ENCODE results near the gene GPR146.

Gene GPR146, protein sequence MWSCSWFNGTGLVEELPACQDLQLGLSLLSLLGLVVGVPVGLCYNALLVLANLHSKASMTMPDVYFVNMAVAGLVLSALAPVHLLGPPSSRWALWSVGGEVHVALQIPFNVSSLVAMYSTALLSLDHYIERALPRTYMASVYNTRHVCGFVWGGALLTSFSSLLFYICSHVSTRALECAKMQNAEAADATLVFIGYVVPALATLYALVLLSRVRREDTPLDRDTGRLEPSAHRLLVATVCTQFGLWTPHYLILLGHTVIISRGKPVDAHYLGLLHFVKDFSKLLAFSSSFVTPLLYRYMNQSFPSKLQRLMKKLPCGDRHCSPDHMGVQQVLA

GRCh38 chr7:1044189-1045068, at the start of gene GPR146:
TSS of gene GPR146 (plus strand) at chr7:1044546. CDS start at chr7:1057516, 12,970 bp downstream.
- peak; percentile 93 for ATAC-seq
- no peak for TF ChIP-seq ZNF565 (CRISPR knock-in tag; conservative IDR thresholded peaks at IDR 0.05; ENCODE audit: low read depth)
- no peak for TF ChIP-seq CREB5 (CRISPR knock-in tag; IDR thresholded peaks at IDR 0.05; ENCODE audit: low read depth)
- no peak for TF ChIP-seq TOX (CRISPR knock-in tag; IDR thresholded peaks at IDR 0.05; ENCODE audit: borderline replicate concordance)
- TF ChIP-seq ZNF70 (CRISPR knock-in tag; IDR thresholded peaks at IDR 0.05), result no peak
- TF ChIP-seq OSR1 (CRISPR knock-in tag; IDR thresholded peaks at IDR 0.05), result no peak
- TF ChIP-seq CSDC2 (CRISPR knock-in tag; IDR thresholded peaks at IDR 0.05), result no peak
- TF ChIP-seq SNAI2 (CRISPR knock-in tag; IDR thresholded peaks at IDR 0.05), result no peak
- TF ChIP-seq ZFP30 (CRISPR knock-in tag; IDR thresholded peaks at IDR 0.05), result no peak
- TF ChIP-seq PPARA (CRISPR knock-in tag; IDR thresholded peaks at IDR 0.05; ENCODE audit: borderline replicate concordance), result no peak
- TF ChIP-seq, protein P1, sequence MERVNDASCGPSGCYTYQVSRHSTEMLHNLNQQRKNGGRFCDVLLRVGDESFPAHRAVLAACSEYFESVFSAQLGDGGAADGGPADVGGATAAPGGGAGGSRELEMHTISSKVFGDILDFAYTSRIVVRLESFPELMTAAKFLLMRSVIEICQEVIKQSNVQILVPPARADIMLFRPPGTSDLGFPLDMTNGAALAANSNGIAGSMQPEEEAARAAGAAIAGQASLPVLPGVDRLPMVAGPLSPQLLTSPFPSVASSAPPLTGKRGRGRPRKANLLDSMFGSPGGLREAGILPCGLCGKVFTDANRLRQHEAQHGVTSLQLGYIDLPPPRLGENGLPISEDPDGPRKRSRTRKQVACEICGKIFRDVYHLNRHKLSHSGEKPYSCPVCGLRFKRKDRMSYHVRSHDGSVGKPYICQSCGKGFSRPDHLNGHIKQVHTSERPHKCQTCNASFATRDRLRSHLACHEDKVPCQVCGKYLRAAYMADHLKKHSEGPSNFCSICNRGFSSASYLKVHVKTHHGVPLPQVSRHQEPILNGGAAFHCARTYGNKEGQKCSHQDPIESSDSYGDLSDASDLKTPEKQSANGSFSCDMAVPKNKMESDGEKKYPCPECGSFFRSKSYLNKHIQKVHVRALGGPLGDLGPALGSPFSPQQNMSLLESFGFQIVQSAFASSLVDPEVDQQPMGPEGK (CRISPR knock-in tag; IDR thresholded peaks at IDR 0.05; ENCODE audit: borderline replicate concordance), result no peak
- TF ChIP-seq RARB (CRISPR knock-in tag; IDR thresholded peaks at IDR 0.05), result no peak
- no peak for TF ChIP-seq ARNTL (CRISPR knock-in tag; IDR thresholded peaks at IDR 0.05; ENCODE audit: borderline replicate concordance, low read depth)
- TF ChIP-seq, protein P2, sequence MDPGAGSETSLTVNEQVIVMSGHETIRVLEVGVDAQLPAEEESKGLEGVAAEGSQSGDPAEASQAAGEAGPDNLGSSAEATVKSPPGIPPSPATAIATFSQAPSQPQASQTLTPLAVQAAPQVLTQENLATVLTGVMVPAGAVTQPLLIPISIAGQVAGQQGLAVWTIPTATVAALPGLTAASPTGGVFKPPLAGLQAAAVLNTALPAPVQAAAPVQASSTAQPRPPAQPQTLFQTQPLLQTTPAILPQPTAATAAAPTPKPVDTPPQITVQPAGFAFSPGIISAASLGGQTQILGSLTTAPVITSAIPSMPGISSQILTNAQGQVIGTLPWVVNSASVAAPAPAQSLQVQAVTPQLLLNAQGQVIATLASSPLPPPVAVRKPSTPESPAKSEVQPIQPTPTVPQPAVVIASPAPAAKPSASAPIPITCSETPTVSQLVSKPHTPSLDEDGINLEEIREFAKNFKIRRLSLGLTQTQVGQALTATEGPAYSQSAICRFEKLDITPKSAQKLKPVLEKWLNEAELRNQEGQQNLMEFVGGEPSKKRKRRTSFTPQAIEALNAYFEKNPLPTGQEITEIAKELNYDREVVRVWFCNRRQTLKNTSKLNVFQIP (CRISPR knock-in tag; IDR thresholded peaks at IDR 0.05; ENCODE audit: borderline replicate concordance, low read depth), result no peak
- no peak for TF ChIP-seq TCF4 (CRISPR knock-in tag; IDR thresholded peaks at IDR 0.05; ENCODE audit: borderline replicate concordance)
- TF ChIP-seq TSHZ2 (CRISPR knock-in tag; IDR thresholded peaks at IDR 0.05), result no peak; the same call in 1 of the 2 replicates

DNA sequence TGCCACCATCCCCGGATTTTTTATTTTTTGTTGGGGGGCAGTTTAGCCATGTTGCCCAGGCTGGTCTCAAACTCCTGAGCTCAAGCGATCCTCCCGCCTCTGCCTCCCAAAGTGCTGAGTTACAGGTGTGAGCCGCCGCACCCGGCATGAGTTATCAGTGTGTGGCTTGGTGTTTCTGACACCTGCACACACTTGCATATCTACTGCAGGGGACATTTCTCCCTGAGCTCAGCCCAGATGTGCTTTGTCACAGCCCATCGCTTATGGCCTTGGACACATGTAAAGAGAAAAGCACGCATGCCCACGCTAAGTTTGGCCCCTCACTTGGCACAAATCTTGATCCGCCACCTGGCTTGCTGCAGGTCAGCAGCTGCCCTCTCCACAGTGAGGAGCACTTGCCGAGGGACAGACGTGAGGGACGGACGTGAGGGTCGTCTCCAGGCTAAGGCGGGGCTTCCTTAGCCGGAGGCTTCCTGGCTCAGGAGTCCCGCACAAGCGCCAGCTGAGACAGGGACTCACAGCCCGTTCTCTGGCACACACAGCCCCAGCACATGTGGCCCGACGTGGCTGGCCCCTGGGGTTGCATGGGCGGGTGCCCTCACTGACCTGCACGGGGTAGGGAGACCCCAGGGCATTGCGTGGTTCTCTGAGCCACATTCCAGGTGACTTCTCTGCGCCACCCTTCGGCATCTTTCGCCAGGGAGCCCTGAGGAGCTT, 49.6 kb upstream of the GPR146 start:
- TF ChIP-seq PPARA (CRISPR knock-in tag; IDR thresholded peaks at IDR 0.05; ENCODE audit: borderline replicate concordance) (no peak), GLIS3 (CRISPR knock-in tag; IDR thresholded peaks at IDR 0.05) (no peak), SNAI2 (CRISPR knock-in tag; IDR thresholded peaks at IDR 0.05) (no peak), ZNF70 (CRISPR knock-in tag; IDR thresholded peaks at IDR 0.05) (no peak), TCF4 (CRISPR knock-in tag; IDR thresholded peaks at IDR 0.05; ENCODE audit: borderline replicate concordance) (no peak), RARB (CRISPR knock-in tag; IDR thresholded peaks at IDR 0.05) (no peak), ZNF8 (CRISPR knock-in tag; IDR thresholded peaks at IDR 0.05) (no peak), ZC3H10 (CRISPR knock-in tag; IDR thresholded peaks at IDR 0.05) (no peak), ISL1 (CRISPR knock-in tag; IDR thresholded peaks at IDR 0.05) (no peak), ZNF565 (CRISPR knock-in tag; conservative IDR thresholded peaks at IDR 0.05; ENCODE audit: low read depth) (no peak), CSDC2 (CRISPR knock-in tag; IDR thresholded peaks at IDR 0.05) (no peak)
- TF ChIP-seq, protein P1 (CRISPR knock-in tag; IDR thresholded peaks at IDR 0.05; ENCODE audit: borderline replicate concordance), result no peak
- ATAC-seq, result no peak
